HG02759 (cell line): ENCODE results near the gene PAOX.

Experiments used
- ATAC-seq: cut with Tn5 transposase; IDR thresholded peaks from one replicate; pipeline ENCODE4 v1.9.1; 2021; ENCODE audit warnings: mild to moderate bottlenecking, moderate library complexity; ENCODE audit not compliant: unreplicated experiment

The PAOX gene

GRCh38 chr10:133349577-133350011 lies 29.5 kb upstream of the PAOX start:
- no peak for ATAC-seq

- ATAC-seq, result no peak
Observed at GRCh38 chr10:133350283-133350949, 28.6 kb upstream of the PAOX start.

- no peak for ATAC-seq
Observed at GRCh38 chr10:133350950-133351329, 28.1 kb upstream of the PAOX start.

- no peak for ATAC-seq
Observed at GRCh38 chr10:133351408-133352318, 27.4 kb upstream of the PAOX start.

- ATAC-seq, result no peak
Observed at GRCh38 chr10:133353202-133353959, 25.7 kb upstream of the PAOX start.

- ATAC-seq, result no peak
Observed at GRCh38 chr10:133353988-133354605, 25.0 kb upstream of the PAOX start.

- ATAC-seq, result no peak
Observed at GRCh38 chr10:133354672-133355240, 24.3 kb upstream of the PAOX start.

- no peak for ATAC-seq
Observed at GRCh38 chr10:133355266-133355665, 23.8 kb upstream of the PAOX start.

- ATAC-seq, result no peak
Observed at GRCh38 chr10:133355991-133356390, 23.1 kb upstream of the PAOX start.

GRCh38 chr10:133356549-133357284 lies 22.3 kb upstream of the PAOX start:
- no peak for ATAC-seq

- peak; percentile 79 for ATAC-seq
Observed at GRCh38 chr10:133357285-133358161, 21.5 kb upstream of the PAOX start, which contains the start of gene FUOM. Gene FUOM, minus strand, starts transcription at chr10:133358019. Its CDS starts 12 bp downstream, at chr10:133358007.

GRCh38 chr10:133358162-133358924 lies 20.7 kb upstream of the PAOX start:
- ATAC-seq, result no peak

GRCh38 chr10:133358925-133359310 lies 20.1 kb upstream of the PAOX start:
- no peak for ATAC-seq

GRCh38 chr10:133359554-133359971 lies 19.5 kb upstream of the PAOX start:
- ATAC-seq, result no peak

- ATAC-seq, result no peak
Observed at GRCh38 chr10:133359972-133360610, 19.0 kb upstream of the PAOX start.

- ATAC-seq, result no peak
Observed at GRCh38 chr10:133361227-133361626, 17.8 kb upstream of the PAOX start.

- no peak for ATAC-seq
Observed at GRCh38 chr10:133361773-133362441, 17.2 kb upstream of the PAOX start.
